Neutrophil (primary cell): ENCODE measurements around the gene MED12L.

Experiments
- H3K27ac ChIP-seq: fragments of 200-600 bp; sonication (generic); 2 replicates; pipeline ENCODE4 v1.5.1; 2016; ENCODE audit warnings: mild to moderate bottlenecking, moderate library complexity
- H3K27me3 ChIP-seq: fragments of 200-600 bp; sonication (generic); 2 replicates; pipeline ENCODE4 v1.6.0; 2016; ENCODE audit warnings: mild to moderate bottlenecking
- H3K36me3 ChIP-seq: fragments of 200-600 bp; sonication (generic); 2 replicates; pipeline ENCODE4 v1.5.1; 2017
- H3K4me1 ChIP-seq, 2 experiments: fragments of 200-600 bp in 1 of 2; sonication (generic) in 1 of 2; 1 replicate in 1 of 2; 2 replicates in 1 of 2; pipeline versions ENCODE4 v1.5.1 to v1.6.1; 2013 to 2016; ENCODE audit warnings: low read depth in 1 of 2, low read length in 1 of 2, mild to moderate bottlenecking in 1 of 2, moderate library complexity in 1 of 2; ENCODE audit not compliant: control insufficient read depth in 1 of 2, insufficient read depth in 1 of 2
- H3K4me3 ChIP-seq, 2 experiments: fragments of 200-600 bp in 1 of 2; sonication (generic) in 1 of 2; 1 replicate in 1 of 2; 2 replicates in 1 of 2; pipeline ENCODE4 v1.5.1; 2013 to 2016; ENCODE audit warnings: low read depth in 1 of 2, low read length in 1 of 2, mild to moderate bottlenecking in 1 of 2, moderate library complexity in 1 of 2
- H3K9me3 ChIP-seq: fragments of 200-600 bp; sonication (generic); 2 replicates; pipeline ENCODE4 v1.5.1; 2016
- CTCF ChIP-seq: fragments of 200-600 bp; sonication (generic); IDR thresholded peaks from 2 replicates; pipeline ENCODE4 v1.5.1; 2016; ENCODE audit warnings: antibody characterized with exemption

The MED12L gene

GRCh38 chr3:151362751-151363174 is 277.3 kb downstream of the MED12L start:
- Histone ChIP-seq H3K4me1 (peaks cover 30 to 38% of the 10 kb centered on the region in 2 experiments), H3K27ac (peak overlapping the region; percentile 83), H3K9me3 (no peaks in the 10 kb centered on the region), H3K4me3 (peak overlapping the region in 1 of 2 experiments; percentile 4), H3K27me3 (no peaks in the 10 kb centered on the region), H3K36me3 (no peaks in the 10 kb centered on the region)
- no peak for TF ChIP-seq CTCF

- H3K27me3 ChIP-seq: no peaks in the 10 kb centered on the region
- TF ChIP-seq CTCF: no peak
- H3K27ac ChIP-seq: no peak overlapping the region
- H3K36me3 ChIP-seq: no peaks in the 10 kb centered on the region
- peaks cover 21 to 24% of the 10 kb centered on the region in 2 experiments for H3K4me1 ChIP-seq
- no peaks in the 10 kb centered on the region for H3K9me3 ChIP-seq
- no peak overlapping the region for H3K4me3 ChIP-seq
These were observed 281.5 kb downstream of the MED12L start for GRCh38 chr3:151366993-151367392.

- no peaks in the 10 kb centered on the region for H3K27me3 ChIP-seq
- H3K27ac ChIP-seq: no peak overlapping the region
- H3K4me3 ChIP-seq: no peak overlapping the region
- no peaks in the 10 kb centered on the region for H3K36me3 ChIP-seq
- TF ChIP-seq CTCF: no peak
- H3K9me3 ChIP-seq: no peaks in the 10 kb centered on the region
- H3K4me1 ChIP-seq: peaks cover 16 to 20% of the 10 kb centered on the region in 2 experiments
These were observed 282.0 kb downstream of the MED12L start for GRCh38 chr3:151367448-151367847.

GRCh38 chr3:151371526-151371925 is 286.1 kb downstream of the MED12L start:
- no peaks in the 10 kb centered on the region for H3K27me3 ChIP-seq
- H3K36me3 ChIP-seq: no peaks in the 10 kb centered on the region
- H3K4me3 ChIP-seq: no peak overlapping the region
- no peaks in the 10 kb centered on the region for H3K4me1 ChIP-seq
- H3K27ac ChIP-seq: no peak overlapping the region
- no peaks in the 10 kb centered on the region for H3K9me3 ChIP-seq
- TF ChIP-seq CTCF: no peak

GRCh38 chr3:151372063-151372820 is 286.8 kb downstream of the MED12L start:
- H3K27me3 ChIP-seq: no peaks in the 10 kb centered on the region
- TF ChIP-seq CTCF: no peak
- no peaks in the 10 kb centered on the region for H3K36me3 ChIP-seq
- H3K9me3 ChIP-seq: no peaks in the 10 kb centered on the region
- H3K4me3 ChIP-seq: no peak overlapping the region
- H3K27ac ChIP-seq: no peak overlapping the region
- H3K4me1 ChIP-seq: no peaks in the 10 kb centered on the region
